HG03571 (cell line): ENCODE data around the gene HOXC10.

Source experiments
- ATAC-seq: cut with Tn5 transposase; IDR thresholded peaks from one replicate; pipeline ENCODE4 v1.9.1; 2021; ENCODE audit not compliant: unreplicated experiment

The HOXC10 gene

GRCh38 chr12:54015018-54015931 lies 30.3 kb downstream of the HOXC10 start:
- no peak for ATAC-seq

- ATAC-seq = no peak
Measured at GRCh38 chr12:54016051-54016450, 31.1 kb downstream of the HOXC10 start.

GRCh38 chr12:54016478-54016964 lies 31.6 kb downstream of the HOXC10 start:
- no peak for ATAC-seq

GRCh38 chr12:54017027-54017788 lies 32.3 kb downstream of the HOXC10 start:
- ATAC-seq = peak; percentile 11

- peak; percentile 81 for ATAC-seq
Measured at GRCh38 chr12:54017878-54018467, 33.0 kb downstream of the HOXC10 start.

GRCh38 chr12:54018468-54018984 lies 33.6 kb downstream of the HOXC10 start:
- no peak for ATAC-seq

- no peak for ATAC-seq
Measured at GRCh38 chr12:54019091-54019811, 34.3 kb downstream of the HOXC10 start.

GRCh38 chr12:54019924-54020590 lies 35.1 kb downstream of the HOXC10 start:
- ATAC-seq = no peak

GRCh38 chr12:54020591-54021405 lies 35.9 kb downstream of the HOXC10 start:
- no peak for ATAC-seq

- no peak for ATAC-seq
Measured at GRCh38 chr12:54021432-54022013, 36.6 kb downstream of the HOXC10 start.

GRCh38 chr12:54022960-54023884 lies 38.3 kb downstream of the HOXC10 start:
- ATAC-seq = no peak

GRCh38 chr12:54024127-54024526 lies 39.2 kb downstream of the HOXC10 start:
- no peak for ATAC-seq

GRCh38 chr12:54024581-54025305 lies 39.8 kb downstream of the HOXC10 start:
- ATAC-seq = no peak

- ATAC-seq = no peak
Measured at GRCh38 chr12:54025499-54026405, 40.8 kb downstream of the HOXC10 start.

- no peak for ATAC-seq
Measured at GRCh38 chr12:54026640-54027441, 41.9 kb downstream of the HOXC10 start.
